K562 (cell line): ENCODE data around the gene APOM. TPM values are rescaled to one million over a fixed set of nuclear protein-coding genes. Genes with fewer than 3 reads are reported as not detected.

Experiments
- ERF ChIP-seq: fragments of 450-650 bp; formaldehyde crosslinking; IDR thresholded peaks from 2 replicates; pipeline ENCODE4 v1.4.0; 2020; ENCODE audit warnings: mild to moderate bottlenecking, mixed read lengths
- HDGF ChIP-seq: fragments of 450-650 bp; IDR thresholded peaks from 2 replicates; pipeline ENCODE4 v1.6.1; 2016
- SFPQ ChIP-seq: fragments of 200-400 bp; formaldehyde crosslinking; IDR thresholded peaks from 2 replicates; pipeline ENCODE4 v1.6.1; 2017; ENCODE audit warnings: mild to moderate bottlenecking, low read depth, low read length, moderate library complexity
- SNRNP70 ChIP-seq: fragments of 200-400 bp; formaldehyde crosslinking; optimal IDR thresholded peaks from 2 replicates; pipeline ENCODE3; 2017; ENCODE audit warnings: low read depth, low read length
- USF1 ChIP-seq: sonication (generic); formaldehyde crosslinking; IDR thresholded peaks from 2 replicates; pipeline ENCODE4 v1.9.0; 2022; ENCODE audit warnings: mild to moderate bottlenecking, missing genetic modification reagents
- ZNF232 ChIP-seq: sonication (generic); formaldehyde crosslinking; IDR thresholded peaks from 2 replicates; pipeline ENCODE4 v1.8.0; 2022; ENCODE audit warnings: mild to moderate bottlenecking, missing genetic modification reagents
- polyA plus RNA-seq, 8 experiments: library from polyadenylated mRNA; depleted of rRNA in 4 of 8; stranded (reverse) in 5 of 8; unstranded in 3 of 8; fragments of >200 nt; fragmentation: Nextera tagmentation in 2 of 8; fragmentation: Illumina TruSeq in 1 of 8; extraction: Ambion mirVana in 2 of 8; extraction: Trizol in 1 of 8; gene quantifications; 2 replicates each; pipeline versions ENCODE4 v1.2.1 to v1.2.3, GENCODE V29; 2011 to 2014; ENCODE audit warnings: inconsistent platforms in 1 of 8, missing spikeins in 1 of 8
- total RNA-seq, 7 experiments: library from RNA; depleted of rRNA in 6 of 7; stranded (reverse); fragments of >200 nt in 6 of 7; fragmentation: Illumina TruSeq in 2 of 7; extraction: Trizol in 2 of 7; gene quantifications; 2 replicates each; pipeline versions ENCODE4 v1.2.1 to v1.2.3, GENCODE V29; 2011 to 2021; ENCODE audit warnings: low replicate concordance in 1 of 7

APOM gene
- total and polyA plus RNA-seq, 9 of the 15 experiments (the other 6 are each of a cell fraction or from before 2014, with no cell fraction given): 5.7 to 24.3 (median 10.4) TPM

GRCh38 chr6:31661262-31662123 is 5.8 kb downstream of the APOM start (continued):
- TF ChIP-seq SFPQ (no peak), SNRNP70 (no peak), ERF (CRISPR knock-in tag) (0 out of 2 replicates have a peak, but pooled peaks have one; percentile 28), USF1 (CRISPR knock-in tag) (no peak), HDGF (peak; percentile 22; the same call in 1 of the 2 replicates), ZNF232 (CRISPR knock-in tag) (0 out of 2 replicates have a peak, but pooled peaks have one; percentile 46)
